Measurements from ENCODE around the gene PLCL1.

The PLCL1 gene

GRCh38 chr2:197929886-197930227, 125.5 kb downstream of the PLCL1 start:
- no peak for DNase-seq

GRCh38 chr2:197930570-197931278, 126.3 kb downstream of the PLCL1 start:
- no peak for DNase-seq

- DNase-seq, result no peak
These were observed 127.4 kb downstream of the PLCL1 start for GRCh38 chr2:197931661-197932312.

DNA sequence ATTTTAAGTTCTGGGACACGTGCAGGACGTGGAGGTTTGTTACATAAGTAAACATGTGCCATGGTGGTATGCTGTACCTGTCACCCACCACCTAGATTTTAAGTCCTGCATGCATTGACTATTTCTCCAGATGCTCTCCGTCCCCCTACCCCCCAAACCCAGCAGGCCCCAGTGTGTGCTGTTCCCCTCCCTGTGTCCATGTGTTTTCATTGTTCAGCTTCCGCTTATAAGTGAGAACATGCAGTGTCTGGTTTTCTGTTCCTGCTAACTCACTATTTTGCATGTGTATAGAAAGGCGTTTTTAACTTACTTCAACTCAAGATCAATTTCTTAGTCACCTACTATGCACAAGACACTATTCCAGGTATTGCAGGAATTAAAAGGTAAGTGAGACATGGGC, 128.0 kb downstream of the PLCL1 start:
- no peak for DNase-seq

DNA sequence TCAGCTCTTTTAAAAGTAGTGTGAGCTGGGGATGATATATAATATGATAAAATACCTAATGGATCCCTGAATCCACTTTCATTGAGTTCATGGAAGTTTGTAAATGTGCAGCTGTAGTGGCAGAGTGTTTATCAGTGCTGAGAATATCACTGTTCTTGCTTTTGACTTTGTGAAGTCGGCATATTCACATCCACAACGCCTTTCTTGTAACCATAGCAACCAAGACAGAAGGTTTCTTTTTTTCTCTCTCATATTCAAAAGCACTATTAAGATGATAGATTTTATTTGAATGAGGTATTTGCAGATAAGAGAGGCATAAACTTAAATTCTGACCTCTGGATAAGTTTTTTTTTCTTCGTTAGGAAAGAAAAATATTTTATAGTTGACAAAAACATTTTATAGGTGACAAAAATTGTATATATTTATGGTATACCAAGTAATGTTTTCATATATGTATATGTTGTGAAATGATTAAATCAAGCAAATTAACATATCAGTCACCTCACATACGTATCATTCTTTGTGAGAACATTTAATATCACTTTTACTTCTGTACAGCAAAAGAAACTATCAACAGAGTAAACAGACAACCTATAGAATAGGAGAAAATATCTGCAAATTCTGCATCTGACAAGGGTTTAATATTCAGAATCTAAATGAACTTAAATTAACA, 130.0 kb downstream of the PLCL1 start:
- no peak for DNase-seq

DNA sequence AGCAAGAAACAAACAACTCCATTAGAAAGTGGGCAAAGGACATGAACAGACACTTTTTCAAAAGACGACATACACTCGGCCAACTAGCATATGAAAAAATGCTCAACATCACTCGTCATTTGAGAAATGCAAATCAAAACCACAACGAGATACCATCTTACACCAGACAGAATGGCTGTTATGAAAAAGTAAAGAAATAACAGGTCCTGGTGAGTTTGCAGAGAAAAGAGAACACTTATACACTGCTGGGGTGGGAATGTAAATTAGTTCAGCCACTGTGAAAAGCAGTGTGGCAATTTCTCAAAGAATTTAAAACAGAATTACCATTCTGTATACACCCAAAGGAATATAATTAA, 130.5 kb downstream of the PLCL1 start:
- DNase-seq, result no peak

DNA sequence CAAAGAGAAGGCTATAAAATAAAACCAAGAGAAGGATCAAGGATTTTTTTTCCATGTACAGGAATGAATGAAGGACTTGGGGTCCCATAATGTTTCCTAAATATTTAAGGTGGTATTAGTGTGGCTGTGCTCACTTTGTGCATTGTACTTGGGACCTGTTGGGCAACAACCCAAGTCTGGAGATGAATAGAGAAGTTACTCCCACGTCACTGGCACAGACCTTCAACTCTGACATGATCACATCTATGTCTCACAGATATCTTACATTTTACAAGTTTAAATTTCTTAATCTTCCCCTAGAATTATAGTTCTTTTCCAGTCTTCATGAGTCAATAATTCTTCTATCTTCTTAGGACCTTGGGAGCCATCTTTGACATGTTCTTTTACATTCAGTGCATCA, 133.4 kb downstream of the PLCL1 start:
- no peak for DNase-seq

- DNase-seq, result no peak
These were observed 134.2 kb downstream of the PLCL1 start for GRCh38 chr2:197938555-197938954.

GRCh38 chr2:197939787-197940186, 135.4 kb downstream of the PLCL1 start:
- no peak for DNase-seq

DNA sequence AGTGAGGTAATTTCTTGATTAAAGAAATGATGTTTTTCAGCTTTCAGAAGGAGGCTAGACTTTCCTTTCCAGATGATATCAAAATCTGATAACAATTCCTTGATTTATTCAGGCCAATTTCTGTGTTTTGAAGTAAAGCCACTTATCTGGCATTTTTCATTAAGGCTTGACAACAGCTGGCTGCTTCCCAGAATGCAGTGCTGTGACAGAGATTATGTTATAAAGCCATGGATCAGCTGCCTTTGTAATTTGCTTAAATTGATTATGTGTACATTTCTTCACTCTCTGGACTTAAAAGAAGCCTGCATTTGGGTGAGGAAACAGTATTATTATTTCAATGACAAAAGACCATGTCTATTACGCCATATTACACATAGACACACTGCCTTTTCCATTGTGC, 136.0 kb downstream of the PLCL1 start:
- DNase-seq, result no peak

GRCh38 chr2:197941715-197942114, 137.3 kb downstream of the PLCL1 start:
- no peak for DNase-seq

DNA sequence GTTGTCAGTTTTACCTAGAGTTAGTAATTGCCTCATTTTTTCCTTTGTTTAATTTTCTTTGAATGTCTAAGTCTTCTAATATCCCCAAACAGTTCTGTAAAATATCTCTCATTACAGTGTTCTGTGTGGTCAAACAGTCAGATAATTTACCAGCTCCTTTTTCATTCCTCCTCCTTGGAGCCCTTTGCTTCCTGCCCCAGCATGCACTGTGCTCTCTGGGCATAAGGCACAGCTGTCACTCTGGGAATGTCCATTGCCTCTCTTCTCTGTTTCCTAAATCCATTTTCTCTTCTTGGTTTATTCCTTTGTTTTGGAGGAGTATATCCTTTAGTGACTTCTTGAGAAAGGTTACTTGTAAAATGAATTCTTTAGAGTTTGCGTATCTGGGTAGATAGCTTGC, 139.3 kb downstream of the PLCL1 start:
- DNase-seq, result no peak

- DNase-seq, result no peak
These were observed 140.2 kb downstream of the PLCL1 start for GRCh38 chr2:197944416-197945096.

DNA sequence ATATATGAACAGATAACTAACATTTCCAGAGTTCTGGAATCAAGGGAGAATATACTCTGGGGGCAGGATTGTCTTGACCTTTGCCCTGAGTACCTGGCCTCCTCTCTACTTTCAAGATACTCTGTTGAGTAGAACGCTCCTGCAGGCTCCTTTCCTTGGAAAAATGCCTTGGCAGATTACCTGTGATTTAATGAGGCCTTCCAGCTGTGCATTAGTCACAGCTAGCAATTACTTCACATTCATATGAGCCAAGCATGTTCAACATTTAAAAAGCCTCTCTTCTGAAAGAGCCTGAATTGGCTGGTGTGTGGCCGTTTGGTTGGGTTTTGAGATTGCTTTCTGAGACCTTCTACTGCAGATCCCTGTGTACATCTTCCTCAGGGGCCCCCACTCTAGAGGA, 142.2 kb downstream of the PLCL1 start:
- DNase-seq, result no peak

GRCh38 chr2:197947219-197947757, 142.9 kb downstream of the PLCL1 start:
- DNase-seq, result no peak

GRCh38 chr2:197949224-197949623, 144.8 kb downstream of the PLCL1 start:
- no peak for DNase-seq

GRCh38 chr2:197950006-197950405, 145.6 kb downstream of the PLCL1 start:
- DNase-seq, result no peak

DNA sequence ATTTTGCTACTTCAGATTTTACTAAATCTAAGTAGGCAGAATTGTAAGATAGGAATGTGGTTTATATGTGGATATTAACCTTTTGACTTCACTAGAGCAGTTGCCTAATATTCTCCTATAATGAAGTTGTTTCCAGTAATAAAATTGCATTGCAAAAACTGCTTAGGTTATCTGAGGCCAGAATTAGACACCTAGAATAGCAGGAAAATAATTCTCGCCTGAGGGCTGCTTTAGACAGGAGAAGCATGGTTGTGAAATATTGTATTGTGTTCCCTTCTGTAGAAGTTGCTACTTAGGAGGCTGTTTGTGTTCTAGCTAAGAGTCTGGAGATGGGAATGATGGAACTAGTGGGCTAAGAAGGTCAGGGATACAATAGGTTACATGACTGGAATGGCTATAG, 146.3 kb downstream of the PLCL1 start:
- no peak for DNase-seq

GRCh38 chr2:197952540-197953202, 148.3 kb downstream of the PLCL1 start:
- no peak for DNase-seq

- no peak for DNase-seq
These were observed 149.9 kb downstream of the PLCL1 start for GRCh38 chr2:197954328-197954727.

DNA sequence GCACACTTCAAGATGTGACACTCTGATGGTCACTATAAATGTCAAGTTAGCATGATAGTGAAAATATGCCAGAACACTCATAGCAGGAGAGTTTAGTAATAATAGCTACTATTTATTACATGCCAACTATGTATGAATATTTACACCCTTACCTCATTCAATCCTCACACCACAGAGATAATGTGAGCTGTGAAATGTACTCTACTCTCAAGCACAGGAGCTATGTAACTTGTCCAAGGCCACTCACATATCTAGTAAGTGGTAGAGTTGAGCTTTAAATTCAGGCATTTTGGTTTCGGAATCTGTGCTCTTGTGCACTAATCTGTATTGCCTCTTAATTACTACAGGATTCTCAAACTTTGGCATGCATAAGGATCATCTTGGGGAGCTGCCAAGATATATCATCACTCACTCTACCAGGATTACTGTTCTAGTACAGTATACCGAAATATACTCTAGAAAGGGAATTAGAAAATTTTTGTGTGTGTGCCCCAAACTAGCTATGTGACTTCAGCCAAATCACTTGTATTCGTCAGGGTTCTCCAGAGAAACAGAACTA, 154.3 kb downstream of the PLCL1 start:
- DNase-seq, result no peak

DNA sequence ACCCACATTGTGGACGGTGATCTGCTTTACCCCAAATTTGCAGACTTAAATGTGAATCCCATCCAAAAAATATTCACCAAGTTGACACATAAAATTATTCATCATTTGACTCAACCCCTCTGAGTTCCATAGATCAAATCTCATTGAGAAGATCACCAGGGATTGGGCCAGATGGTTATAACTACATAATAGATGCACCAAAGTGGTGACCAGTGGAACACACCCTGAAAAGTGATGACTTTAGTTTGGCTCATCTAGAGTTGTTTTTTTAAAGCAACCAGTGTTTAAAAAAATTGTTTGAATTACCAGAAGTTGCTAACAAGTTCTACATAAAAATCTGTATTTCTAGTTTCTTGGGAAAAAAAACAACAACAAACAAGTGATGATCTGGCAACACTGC, 155.0 kb downstream of the PLCL1 start:
- DNase-seq, result no peak

DNA sequence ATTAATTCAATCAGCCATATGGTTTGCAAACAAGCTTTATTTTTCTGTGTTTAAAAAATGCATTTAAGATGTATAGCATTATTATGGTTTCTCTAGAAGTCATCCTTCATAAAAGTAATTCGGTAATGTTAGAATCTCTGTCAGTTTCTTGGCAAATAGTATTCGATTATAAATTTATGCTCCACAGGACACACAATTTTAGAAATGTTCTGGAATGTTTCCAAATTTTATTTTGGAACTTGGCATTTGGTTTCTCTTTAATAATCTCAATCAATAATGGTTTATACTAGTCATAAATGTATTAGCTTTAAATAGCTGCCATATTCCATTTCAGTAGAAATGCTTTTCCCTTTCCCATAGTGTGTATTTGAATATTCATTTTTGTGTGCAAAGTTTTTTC, 156.4 kb downstream of the PLCL1 start:
- no peak for DNase-seq
